Skin epidermis (tissue), 12 donors: ENCODE measurements around the gene GGN.
"Not testable (repeated sequence)": the region's sequence is repeated elsewhere in the genome, so short reads cannot be mapped to it uniquely, and the experiment has no call there.

Experiments
- H3K27ac ChIP-seq, 21 experiments: fragments of 200-600 bp; sonication (generic) in 11 of 21; one replicate each; pipeline ENCODE4 v1.5.0; 2020; ENCODE audit warnings: mild to moderate bottlenecking in 3 of 21, inconsistent platforms in 2 of 21, moderate library complexity in 2 of 21
- H3K4me3 ChIP-seq, 7 experiments: fragments of 200-600 bp; sonication (generic) in 2 of 7; one replicate each; pipeline ENCODE4 v1.5.0; 2020; ENCODE audit warnings: inconsistent platforms in 2 of 7, mild to moderate bottlenecking in 2 of 7, moderate library complexity in 1 of 7

The GGN gene

GRCh38 chr19:38371081-38371480 is 16.8 kb downstream of the GGN start:
- Histone ChIP-seq H3K27ac (no peak overlapping the region), H3K4me3 (no peak overlapping the region)

GRCh38 chr19:38370299-38370698 is 17.5 kb downstream of the GGN start:
- no peak overlapping the region for H3K4me3 ChIP-seq
- H3K27ac ChIP-seq: no peak overlapping the region

DNA sequence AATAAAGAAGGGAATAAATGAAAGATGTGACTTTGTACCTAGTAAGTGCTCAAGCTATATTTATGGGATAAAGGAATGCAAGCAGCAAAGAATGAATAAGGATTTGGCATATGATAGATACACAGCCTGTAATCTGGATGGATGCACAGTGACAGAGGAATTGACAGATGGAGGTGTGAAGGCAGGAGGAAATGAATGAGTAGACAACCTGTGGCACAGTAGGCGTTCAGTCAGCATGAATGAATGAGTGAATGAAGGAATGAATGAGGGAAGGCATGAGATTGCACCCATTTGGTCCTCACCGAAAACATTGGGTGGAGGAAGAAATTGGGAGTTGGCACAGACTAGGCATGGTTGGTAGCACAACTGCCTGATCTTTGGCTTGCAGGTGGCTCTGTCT is 18.2 kb downstream of the GGN start:
- H3K27ac ChIP-seq: no peak overlapping the region
- no peak overlapping the region for H3K4me3 ChIP-seq

DNA sequence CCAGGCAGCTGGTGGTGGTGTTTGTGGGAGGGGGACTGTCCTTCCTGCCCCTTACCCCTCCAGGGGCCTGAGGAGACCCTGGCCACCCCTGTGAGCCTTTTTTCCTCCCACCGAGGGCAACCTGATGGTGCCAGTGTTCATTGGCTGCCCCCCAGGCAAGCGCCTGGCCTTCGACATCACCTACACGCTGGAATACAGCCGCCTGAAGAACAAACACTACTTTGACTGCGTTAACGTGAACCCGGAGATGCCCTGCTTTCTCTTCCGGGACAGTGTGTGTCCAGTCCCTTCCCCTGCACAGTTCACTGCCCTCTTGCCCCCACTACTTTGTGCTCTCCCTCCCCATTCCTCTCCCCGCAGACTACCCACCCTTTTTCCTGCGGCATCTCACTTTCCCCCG is 20.8 kb downstream of the GGN start:
- no peak overlapping the region for H3K27ac ChIP-seq
- no peak overlapping the region for H3K4me3 ChIP-seq

- not testable (repeated sequence) for H3K27ac ChIP-seq
- peak overlapping the region in 5 of 7 experiments; percentile 48 to 69 (median 49) for H3K4me3 ChIP-seq
Measured at GRCh38 chr19:38362946-38363688, 24.7 kb downstream of the GGN start.

GRCh38 chr19:38362076-38362945 is 25.5 kb downstream of the GGN start:
- Histone ChIP-seq H3K27ac (peak overlapping the region in 12 of 21 experiments; percentile 2 to 69 (median 42)), H3K4me3 (peak overlapping the region; percentile 44 to 69 (median 49))

GRCh38 chr19:38361633-38362075 is 26.2 kb downstream of the GGN start:
- Histone ChIP-seq H3K4me3 (peak overlapping the region; percentile 44 to 69 (median 49)), H3K27ac (peak overlapping the region in 5 of 21 experiments; percentile 8 to 64 (median 42))

DNA sequence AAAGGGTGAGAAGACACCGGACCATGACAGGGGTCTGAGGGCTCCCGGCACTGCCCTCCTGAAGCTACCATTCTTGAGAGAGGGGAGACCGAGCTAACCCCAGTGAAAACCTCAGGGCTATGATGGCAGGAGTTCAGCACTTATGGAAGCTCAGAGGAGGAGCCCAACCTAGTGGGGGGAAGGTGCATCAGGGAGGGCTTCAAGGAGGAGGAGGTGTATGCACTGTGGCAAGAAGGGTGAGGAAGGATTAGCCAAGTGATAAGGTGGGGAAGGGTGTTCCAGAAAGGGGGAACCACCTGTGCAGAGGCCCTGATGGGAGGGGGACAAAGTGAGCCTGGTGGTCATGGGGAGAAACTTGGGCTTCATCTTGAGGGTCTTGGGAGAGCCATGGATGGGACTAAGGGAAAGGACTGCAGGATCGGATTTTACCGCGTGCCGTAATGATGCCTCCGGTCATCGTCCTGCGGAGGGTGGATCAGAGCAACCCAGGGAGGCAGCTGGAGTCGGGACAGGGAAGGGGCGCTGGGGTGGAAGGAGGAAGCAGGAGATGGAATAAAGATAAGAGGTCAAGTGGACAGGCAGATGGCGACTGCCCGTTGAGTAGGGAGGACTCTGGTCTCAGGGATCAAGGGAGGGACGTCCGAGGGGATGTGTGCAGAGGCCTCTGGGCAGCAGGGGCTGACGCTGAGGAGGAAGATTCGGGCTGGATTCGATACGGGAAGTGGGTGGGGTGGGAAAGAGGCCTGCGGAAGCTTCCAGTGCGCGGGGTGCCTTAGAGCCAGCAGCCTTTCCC is 26.8 kb downstream of the GGN start:
- Histone ChIP-seq H3K27ac (peak overlapping the region in 2 of 21 experiments; percentile 2 to 10), H3K4me3 (peak overlapping the region; percentile 44 to 69 (median 49))

GRCh38 chr19:38360351-38360750 is 27.5 kb downstream of the GGN start:
- no peak overlapping the region for H3K27ac ChIP-seq
- H3K4me3 ChIP-seq: no peak overlapping the region

DNA sequence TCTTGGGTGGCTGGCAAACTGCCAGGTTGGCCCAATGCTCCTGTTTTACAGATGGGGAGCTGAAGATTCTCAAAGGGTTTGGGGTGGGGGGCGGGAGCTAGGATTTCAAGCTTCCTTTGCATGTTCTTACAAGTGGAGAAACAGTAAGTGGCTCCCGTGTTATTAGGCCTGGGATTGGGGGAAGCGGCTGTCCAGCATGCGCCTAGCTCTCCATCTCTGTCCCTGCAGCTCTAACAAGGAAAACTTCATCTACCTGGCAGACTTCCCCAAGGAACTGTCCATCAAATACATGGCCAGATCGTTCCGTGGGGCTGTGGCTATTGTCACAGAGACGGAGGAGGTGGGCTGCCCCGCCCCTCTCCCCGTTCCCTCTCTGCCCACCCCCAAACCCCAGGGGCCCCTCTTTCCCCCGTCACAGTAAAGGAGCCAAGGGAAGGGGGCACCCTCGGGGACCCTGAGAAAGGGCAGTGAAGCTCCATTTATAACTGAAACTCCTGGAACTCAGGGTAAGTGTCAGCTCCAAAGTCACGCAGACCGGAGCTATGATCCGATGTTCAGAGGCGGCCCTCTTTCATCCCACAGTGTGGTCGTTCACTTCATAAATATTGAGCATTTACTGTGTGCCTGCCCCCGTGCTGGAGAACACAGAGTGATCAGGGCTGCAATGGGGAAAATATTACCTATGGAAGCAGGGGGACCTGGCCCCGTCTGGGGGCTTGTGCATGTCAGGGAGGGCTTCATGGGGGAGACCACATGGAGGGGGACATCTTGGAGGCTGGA is 28.4 kb downstream of the GGN start:
- H3K4me3 ChIP-seq: no peak overlapping the region
- no peak overlapping the region for H3K27ac ChIP-seq

DNA sequence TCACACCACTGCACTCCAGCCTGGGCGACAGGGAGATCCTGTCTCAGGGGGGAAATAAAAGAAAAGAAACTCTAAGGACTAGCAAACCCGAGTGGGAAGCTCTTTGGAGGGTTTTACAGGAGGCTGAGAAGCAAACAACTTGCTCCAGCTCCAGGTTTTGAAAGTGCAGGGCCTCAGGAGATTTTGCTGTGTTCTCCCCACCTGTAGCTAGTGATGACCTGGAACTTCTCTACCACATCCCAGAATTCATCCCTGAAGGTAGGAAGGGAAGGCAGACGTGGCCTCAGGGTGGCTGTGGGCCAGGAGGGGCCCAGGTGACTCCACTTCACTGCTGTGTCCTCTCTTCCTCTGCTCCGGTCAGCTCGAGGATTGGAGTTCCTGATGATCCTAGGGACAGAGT is 29.8 kb downstream of the GGN start:
- Histone ChIP-seq H3K27ac (no peak overlapping the region), H3K4me3 (no peak overlapping the region)

GRCh38 chr19:38355728-38356725 is 31.8 kb downstream of the GGN start:
- Histone ChIP-seq H3K27ac (no peak overlapping the region), H3K4me3 (no peak overlapping the region)

- Histone ChIP-seq H3K27ac (no peak overlapping the region), H3K4me3 (no peak overlapping the region)
Measured at GRCh38 chr19:38352611-38353010, 35.2 kb downstream of the GGN start.

- no peak overlapping the region for H3K27ac ChIP-seq
- H3K4me3 ChIP-seq: no peak overlapping the region
Measured at GRCh38 chr19:38351865-38352395, 35.9 kb downstream of the GGN start.

DNA sequence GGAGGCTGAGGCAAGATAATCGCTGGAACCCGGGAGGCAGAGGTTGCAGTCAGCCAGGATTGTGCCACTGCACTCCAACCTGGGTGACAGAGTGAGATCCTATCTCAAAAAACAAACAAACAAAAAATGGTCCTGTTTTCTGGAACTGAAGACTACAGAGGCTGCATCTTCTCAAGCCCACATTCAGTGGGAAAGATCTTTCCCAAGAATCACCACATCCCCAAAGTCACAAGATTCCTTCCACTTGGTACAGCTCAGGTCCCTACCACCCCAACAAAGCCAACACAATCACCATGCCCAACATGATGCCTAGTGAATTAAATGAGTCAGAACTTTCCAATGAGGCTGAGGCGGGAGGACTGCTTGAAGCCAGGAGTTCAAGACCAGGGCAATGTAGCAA is 37.0 kb downstream of the GGN start:
- Histone ChIP-seq H3K4me3 (no peak overlapping the region), H3K27ac (no peak overlapping the region)

DNA sequence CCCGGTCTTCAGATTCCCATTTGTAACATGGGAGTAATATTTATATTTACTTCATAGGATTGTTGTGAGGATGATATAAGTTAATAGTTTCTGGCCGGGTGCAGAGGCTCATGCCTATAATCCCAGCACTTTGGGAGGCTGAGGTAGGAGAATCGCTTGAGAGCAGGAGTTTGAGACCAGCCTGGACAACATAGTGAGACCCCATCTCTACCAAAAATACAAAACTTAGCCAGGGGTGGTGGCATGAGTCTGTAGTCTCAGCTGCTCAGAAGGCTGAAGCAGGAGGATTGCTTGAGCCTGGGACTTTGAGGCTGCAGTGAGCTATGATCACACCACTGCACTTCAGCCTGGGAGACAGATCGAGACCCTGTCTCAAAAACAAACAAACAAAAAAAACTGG is 41.0 kb downstream of the GGN start:
- Histone ChIP-seq H3K27ac (no peak overlapping the region), H3K4me3 (no peak overlapping the region)

DNA sequence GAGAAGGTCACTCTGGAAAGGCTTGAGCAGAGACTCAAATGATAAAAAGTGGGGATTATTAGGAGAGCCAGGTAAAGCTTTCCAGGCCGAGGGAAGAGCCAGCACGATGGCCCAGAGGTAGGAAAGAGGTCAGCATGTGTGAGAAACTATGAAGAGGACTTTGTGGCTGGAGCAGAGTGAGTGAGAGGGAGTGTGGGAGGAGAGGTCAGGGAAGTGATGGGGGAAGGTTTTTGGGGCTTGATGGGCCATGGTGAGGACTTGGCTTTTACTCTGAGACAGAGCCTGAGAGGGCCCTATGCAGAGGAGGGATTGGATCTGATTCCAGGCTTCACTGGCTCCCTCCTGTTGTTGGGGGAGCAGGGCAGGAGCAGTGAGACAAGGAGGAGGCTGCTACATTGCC is 46.9 kb downstream of the GGN start:
- no peak overlapping the region for H3K27ac ChIP-seq
- no peak overlapping the region for H3K4me3 ChIP-seq

GRCh38 chr19:38339011-38339410 is 48.8 kb downstream of the GGN start:
- H3K27ac ChIP-seq, H3K4me3 ChIP-seq: not testable (repeated sequence)
